ENCODE data around the gene ATP12A.

ATP12A gene

GRCh38 chr13:24688111-24688510 lies 7.9 kb downstream of the ATP12A start:
- DNase-seq (ENCODE audit: low spot score) = no peak

DNA sequence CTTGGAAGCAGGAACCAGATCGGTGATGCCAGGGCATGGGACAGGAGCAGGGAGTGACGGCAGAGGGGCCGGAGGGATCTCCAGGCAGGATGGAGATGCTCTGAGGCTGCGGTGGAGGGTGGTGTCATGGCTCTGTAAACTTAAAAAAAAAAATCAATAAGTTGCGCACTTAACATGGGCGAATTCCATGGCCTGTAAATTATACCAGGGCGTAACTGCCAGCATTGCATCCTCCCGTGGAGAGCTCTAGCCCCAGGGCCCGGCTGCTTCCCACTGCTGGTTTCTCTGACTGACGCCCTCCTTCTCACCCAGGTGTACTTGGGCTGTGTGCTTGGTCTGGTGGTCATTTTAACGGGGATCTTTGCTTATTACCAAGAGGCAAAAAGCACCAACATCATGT lies 8.7 kb downstream of the ATP12A start:
- no peak for DNase-seq (ENCODE audit: low spot score)

- DNase-seq (ENCODE audit: low spot score) = no peak
These were observed 11.2 kb downstream of the ATP12A start for GRCh38 chr13:24691381-24691780.

GRCh38 chr13:24692561-24692960 lies 12.4 kb downstream of the ATP12A start:
- DNase-seq (ENCODE audit: low spot score) = no peak

DNA sequence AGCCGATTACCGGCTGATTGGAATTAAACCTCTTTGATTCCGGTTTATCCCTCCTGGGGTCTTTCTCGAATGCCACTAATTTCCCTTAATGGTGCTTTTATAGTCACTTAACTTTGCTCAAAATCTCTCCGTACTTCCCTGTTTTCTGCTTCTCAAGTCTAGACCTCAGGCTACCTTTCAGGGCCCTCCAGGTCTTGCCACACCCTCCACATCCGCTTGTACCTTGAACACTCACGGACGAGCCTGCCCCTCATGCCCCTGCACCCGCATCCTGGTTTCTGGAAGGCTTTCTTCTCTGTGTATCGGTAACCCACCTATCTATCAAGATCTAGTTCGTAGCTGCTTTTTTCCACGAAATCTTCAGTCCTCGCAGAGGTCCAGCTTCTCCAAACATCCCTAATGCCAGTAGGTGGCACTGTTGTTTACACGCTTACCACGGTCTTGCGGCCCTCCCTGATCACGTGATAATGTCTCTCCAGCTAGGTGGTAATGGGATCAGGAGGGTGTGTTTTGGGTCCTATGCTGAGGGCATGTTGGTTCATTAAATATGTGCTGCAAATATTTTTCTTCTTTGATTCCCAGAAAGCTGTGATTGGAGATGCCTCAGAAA lies 13.8 kb downstream of the ATP12A start:
- DNase-seq (ENCODE audit: low spot score) = peak; percentile 72

DNA sequence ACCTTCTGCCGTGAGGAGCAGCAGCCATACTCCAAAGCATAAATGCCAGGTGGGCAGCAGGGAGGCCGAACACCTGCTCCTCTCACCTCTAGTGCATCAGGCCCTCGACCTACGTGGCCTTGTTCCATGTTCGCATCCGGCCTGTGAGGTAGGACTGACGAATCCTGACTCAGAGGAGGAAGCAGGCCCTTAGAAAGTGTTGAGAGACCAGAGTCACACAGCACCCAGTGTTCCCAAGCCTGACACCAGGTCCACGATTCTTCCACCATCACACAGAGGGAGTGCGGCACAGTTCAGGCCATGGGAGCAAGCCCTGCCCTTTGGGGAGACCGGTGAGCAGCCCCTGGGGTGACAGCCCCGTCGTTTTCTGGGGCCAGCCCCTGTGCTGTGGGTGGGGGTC lies 14.7 kb downstream of the ATP12A start:
- no peak for DNase-seq (ENCODE audit: low spot score)

DNA sequence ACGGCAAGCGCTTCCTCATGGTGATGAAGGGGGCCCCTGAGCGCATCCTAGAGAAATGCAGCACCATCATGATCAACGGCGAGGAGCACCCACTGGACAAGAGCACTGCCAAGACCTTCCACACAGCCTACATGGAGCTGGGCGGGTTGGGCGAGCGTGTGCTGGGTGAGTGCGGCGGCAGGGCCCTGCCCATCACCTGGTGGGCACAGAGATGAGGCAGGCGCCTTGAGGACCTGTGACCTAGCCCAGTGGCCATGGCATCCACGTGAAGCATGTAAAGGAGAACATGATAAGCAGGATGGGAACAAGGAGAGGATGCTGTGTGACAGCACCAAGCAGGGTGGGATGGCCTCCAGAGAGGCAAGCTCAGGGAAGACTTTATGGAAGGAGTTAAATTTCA lies 18.5 kb downstream of the ATP12A start:
- no peak for DNase-seq (ENCODE audit: low spot score)

- DNase-seq (ENCODE audit: low spot score) = no peak
These were observed 19.3 kb downstream of the ATP12A start for GRCh38 chr13:24699541-24699940.

- DNase-seq (ENCODE audit: low spot score) = no peak
These were observed 20.3 kb downstream of the ATP12A start for GRCh38 chr13:24700539-24700938.

DNA sequence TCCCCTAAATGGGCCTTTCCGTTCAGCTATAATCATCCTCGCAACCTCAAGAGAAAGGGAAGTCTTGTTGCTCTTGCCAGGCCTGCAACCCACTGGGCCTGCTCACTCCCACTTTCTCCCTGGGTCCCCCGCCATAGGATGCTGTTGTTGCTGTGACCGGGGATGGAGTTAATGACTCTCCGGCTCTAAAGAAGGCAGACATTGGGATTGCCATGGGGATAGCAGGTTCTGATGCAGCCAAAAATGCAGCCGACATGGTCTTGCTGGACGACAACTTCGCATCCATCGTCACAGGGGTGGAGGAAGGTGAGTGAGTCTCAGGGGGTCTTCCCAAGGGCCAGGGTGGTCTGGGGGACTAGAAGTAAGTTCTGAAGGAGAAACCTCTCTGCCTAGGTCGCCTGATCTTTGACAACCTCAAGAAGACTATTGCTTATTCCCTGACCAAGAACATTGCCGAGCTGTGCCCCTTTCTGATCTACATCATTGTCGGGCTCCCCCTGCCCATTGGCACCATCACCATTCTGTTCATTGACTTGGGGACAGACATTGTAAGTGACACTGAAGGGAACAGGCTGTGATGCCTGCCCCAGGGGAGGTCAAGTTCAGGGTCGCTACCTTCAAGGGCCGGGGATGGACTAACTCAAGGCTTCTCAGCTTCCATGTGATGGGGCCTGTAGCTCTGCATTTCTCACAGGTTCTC lies 26.8 kb downstream of the ATP12A start:
- no peak for DNase-seq (ENCODE audit: low spot score)

- no peak for DNase-seq (ENCODE audit: low spot score)
These were observed 29.1 kb downstream of the ATP12A start for GRCh38 chr13:24709186-24709913.

GRCh38 chr13:24713022-24713421 lies 32.8 kb downstream of the ATP12A start:
- DNase-seq (ENCODE audit: low spot score) = no peak

GRCh38 chr13:24716011-24716410 lies 35.8 kb downstream of the ATP12A start:
- DNase-seq (ENCODE audit: low spot score) = no peak

DNA sequence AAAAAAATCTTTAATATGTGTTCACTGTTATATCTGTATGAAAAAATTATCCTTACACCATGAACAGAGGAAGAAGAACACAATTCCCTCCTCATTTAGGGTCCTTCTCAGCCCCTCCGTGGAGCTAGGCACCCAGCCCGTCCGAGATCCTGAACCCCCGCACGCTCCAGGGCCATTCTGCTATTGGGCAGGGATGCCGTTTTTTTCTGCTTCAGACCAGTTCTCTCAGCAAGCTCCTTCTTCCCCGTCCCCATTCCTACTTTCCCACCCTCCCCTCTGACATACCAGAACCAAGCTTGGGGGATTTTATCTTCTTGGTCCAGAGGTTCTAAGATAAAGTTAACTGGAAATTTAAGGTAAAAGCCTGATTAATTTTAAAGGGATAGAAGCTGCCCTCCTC lies 36.2 kb downstream of the ATP12A start:
- no peak for DNase-seq (ENCODE audit: low spot score)

DNA sequence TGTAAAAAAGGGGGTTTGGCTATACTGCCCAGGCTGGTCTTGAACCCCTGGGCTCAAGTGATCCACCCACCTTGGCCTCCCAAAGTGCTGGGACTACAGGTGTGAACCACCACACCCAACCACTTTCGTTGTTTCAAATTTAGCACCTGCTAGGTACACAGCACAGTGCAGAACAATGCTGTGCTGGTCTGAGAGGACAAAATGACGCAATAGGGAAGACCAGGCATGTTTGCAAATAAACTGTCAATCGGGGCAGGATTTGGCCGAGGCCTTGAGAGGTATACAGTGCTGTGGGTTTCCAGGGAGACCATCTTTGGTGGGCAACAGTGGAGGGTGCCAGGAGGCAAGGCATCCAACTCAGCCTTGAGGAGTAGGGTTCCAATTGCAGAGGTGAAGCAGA lies 37.0 kb downstream of the ATP12A start:
- DNase-seq (ENCODE audit: low spot score) = no peak

DNA sequence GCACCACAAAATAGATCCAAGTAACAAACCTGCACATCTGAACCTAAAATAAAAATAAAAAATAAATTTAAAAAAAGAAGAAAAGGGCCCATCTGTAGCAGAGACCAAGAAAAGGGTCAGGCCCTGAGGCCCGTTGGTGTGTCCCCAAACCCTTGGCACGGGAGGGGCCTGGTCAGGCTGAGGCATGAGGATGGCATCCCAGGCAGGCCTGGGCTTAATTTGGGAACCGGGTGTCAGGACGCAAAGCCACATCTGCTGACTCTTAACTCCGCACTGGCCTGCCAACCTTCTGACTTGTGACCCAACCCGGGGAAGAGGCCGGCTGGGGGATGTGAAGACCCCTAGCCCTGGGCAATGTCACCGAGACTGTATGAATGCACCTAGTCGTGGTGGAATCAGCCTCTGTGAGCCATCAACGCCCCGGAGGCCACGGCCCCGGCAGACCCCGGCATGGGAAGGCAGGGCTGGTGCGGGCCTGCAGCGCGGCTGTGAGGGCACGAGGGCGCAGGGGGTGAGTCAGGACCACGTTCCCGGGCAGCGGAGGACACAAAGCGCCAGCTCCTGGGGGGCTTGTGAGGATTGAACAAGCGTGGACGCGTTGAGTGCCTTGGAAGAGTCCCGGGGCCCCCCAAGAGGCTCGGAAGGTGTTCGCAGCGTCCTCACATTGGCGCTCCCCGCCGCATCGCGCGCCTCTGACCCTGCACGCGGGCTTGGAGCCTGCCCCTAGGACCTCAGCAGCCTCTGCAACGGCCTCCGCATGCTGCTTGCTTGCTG lies 38.2 kb downstream of the ATP12A start:
- DNase-seq (ENCODE audit: low spot score) = no peak

DNA sequence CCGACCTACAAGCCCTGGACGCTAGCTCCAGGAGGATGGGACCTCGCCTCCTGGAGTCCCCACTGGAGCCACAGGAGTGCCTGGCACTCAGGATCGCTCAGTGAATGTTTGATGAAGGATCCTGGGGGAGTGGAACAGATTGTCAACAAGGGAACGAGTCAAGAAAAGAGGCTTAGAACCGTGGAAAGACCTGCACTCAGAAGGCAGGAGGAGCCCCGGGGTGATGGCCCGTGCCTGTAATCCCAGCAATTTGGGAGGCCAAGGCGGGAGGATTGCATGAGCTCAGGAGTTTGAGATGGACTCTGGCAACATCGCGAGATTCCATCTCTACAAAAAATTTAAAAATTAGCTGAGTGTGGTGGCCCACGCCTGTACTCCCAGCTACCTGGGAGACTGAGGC lies 38.9 kb downstream of the ATP12A start:
- no peak for DNase-seq (ENCODE audit: low spot score)

- DNase-seq (ENCODE audit: low spot score) = no peak
These were observed 43.0 kb downstream of the ATP12A start for GRCh38 chr13:24723206-24723605.

- DNase-seq (ENCODE audit: low spot score) = no peak
These were observed 44.5 kb downstream of the ATP12A start for GRCh38 chr13:24724714-24725113.

- no peak for DNase-seq (ENCODE audit: low spot score)
These were observed 45.2 kb downstream of the ATP12A start for GRCh38 chr13:24725379-24725778.

DNA sequence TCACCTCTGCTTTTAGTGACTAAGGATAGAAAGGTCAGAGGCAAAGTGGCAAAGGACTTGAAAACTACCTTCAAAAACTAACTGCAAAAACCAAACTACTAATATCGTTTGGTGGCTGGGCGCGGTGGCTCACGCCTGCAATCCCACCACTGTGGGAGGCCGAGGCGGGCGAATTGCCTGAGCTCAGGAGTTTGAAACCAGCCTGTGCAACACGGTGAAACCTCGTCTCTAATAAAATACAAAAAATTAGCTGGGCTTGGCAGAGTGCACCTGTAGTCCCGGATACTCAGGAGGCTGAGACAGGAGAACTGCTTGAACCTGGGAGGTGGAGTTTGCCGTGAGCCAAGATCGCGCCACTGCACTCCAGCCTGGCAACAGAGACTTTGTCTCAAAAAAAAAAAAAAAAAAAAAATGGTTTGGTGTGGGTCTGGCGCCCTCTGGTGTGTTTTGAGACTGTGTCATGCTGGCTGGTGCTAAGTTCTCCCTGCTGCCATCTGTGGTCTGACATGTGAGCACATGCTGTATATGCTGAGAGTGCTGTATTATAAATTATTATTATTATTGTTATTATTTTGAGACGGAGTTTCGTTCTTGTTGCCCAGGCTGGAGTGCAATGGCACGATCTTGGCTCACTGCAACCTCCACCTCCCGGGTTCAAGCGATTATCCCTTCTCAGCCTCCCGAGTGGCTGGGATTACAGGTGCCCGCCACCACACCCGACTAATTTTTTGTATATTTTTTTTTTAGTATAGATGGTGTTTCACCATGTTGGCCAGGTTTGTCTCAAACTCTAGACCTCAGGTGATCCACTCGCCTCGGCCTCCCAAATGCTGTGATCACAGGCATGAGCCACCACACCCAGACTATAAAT lies 47.8 kb downstream of the ATP12A start:
- DNase-seq (ENCODE audit: low spot score) = peak; percentile 73

All from HuH-7.5 (cell line).